H1 (cell line): ENCODE measurements around the gene SLC17A1.

Source experiments
- GABPA ChIP-seq: IDR thresholded peaks from 2 replicates; pipeline ENCODE4 v1.6.1; 2011; ENCODE audit warnings: mild to moderate bottlenecking, low read length, moderate library complexity, borderline replicate concordance; ENCODE audit not compliant: insufficient read depth
- KDM1A ChIP-seq: fragments of 200-600, 300-600 bp; sonication (generic); IDR thresholded peaks from 2 replicates; pipeline ENCODE4 v1.7.1; 2016; ENCODE audit warnings: mild to moderate bottlenecking, low read length, borderline replicate concordance
- POLR2A ChIP-seq, 2 experiments: IDR thresholded peaks; 1 replicate in 1 of 2; 2 replicates in 1 of 2; pipeline ENCODE4 v1.6.1; 2011; ENCODE audit warnings: low read depth in 2 of 2, low read length in 2 of 2, mild to moderate bottlenecking in 2 of 2; ENCODE audit errors: control extremely low read depth in 1 of 2
- POLR2AphosphoS5 ChIP-seq: IDR thresholded peaks from 2 replicates; pipeline ENCODE4 v1.6.1; 2011; ENCODE audit warnings: low read depth, low read length
- RAD21 ChIP-seq, 2 experiments: IDR thresholded peaks in 1 of 2; conservative IDR thresholded peaks in 1 of 2; 2 replicates each; pipeline ENCODE4 v1.6.1; 2011; ENCODE audit warnings: low read depth in 2 of 2, low read length in 2 of 2, improper control_type of control experiment in 1 of 2, inconsistent platforms in 1 of 2, mild to moderate bottlenecking in 1 of 2, moderate library complexity in 1 of 2
- RXRA ChIP-seq: IDR thresholded peaks from 2 replicates; pipeline ENCODE4 v1.6.1; 2011; ENCODE audit warnings: low read depth, mild to moderate bottlenecking, low read length, moderate library complexity; ENCODE audit not compliant: insufficient read depth
- TF ChIP-seq, protein P1 (sequence below), 3 experiments: IDR thresholded peaks; 1 replicate in 2 of 3; 2 replicates in 1 of 3; pipeline versions ENCODE4 v1.5.1 to v1.6.1; 2011; ENCODE audit warnings: low read length in 3 of 3, mild to moderate bottlenecking in 3 of 3, inconsistent platforms in 2 of 3, low read depth in 1 of 3, moderate library complexity in 1 of 3; ENCODE audit not compliant: insufficient read depth in 1 of 3; ENCODE audit errors: control extremely low read depth in 1 of 3

DNA sequence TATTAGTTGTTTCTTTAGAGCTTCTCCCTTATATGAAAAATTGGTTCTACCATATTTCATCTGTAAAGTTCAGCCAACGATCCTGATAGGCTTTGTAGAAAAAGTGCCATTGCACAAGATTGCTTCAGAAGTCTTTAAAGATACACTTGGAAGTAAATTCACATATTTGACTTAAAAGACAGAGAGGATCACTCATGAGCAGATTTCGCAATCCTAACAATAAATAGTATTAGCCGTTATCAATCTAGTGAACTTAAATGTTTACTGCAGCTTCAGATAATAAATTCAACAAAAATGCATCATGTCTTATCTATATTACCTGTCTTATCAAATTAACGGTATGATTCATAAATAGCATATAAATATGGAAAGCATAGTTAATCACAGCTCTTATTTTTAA is 86.0 kb downstream of the SLC17A1 start:
- no peak for TF ChIP-seq KDM1A
- TF ChIP-seq RXRA = no peak
- TF ChIP-seq, protein P1, sequence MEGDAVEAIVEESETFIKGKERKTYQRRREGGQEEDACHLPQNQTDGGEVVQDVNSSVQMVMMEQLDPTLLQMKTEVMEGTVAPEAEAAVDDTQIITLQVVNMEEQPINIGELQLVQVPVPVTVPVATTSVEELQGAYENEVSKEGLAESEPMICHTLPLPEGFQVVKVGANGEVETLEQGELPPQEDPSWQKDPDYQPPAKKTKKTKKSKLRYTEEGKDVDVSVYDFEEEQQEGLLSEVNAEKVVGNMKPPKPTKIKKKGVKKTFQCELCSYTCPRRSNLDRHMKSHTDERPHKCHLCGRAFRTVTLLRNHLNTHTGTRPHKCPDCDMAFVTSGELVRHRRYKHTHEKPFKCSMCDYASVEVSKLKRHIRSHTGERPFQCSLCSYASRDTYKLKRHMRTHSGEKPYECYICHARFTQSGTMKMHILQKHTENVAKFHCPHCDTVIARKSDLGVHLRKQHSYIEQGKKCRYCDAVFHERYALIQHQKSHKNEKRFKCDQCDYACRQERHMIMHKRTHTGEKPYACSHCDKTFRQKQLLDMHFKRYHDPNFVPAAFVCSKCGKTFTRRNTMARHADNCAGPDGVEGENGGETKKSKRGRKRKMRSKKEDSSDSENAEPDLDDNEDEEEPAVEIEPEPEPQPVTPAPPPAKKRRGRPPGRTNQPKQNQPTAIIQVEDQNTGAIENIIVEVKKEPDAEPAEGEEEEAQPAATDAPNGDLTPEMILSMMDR (IDR thresholded peaks at IDR 0.05; ENCODE audit: control extremely low read depth in 1 of 3, insufficient read depth in 1 of 3, low read depth in 1 of 3, low read length in 3 of 3) = no peak
- TF ChIP-seq POLR2AphosphoS5 = no peak
- TF ChIP-seq RAD21 (IDR thresholded peaks at IDR 0.05 in 1 of 2, conservative IDR thresholded peaks at IDR 0.05 in 1 of 2; ENCODE audit: low read depth in 2 of 2, low read length in 2 of 2) = no peak
- no peak for TF ChIP-seq POLR2A (IDR thresholded peaks at IDR 0.05; ENCODE audit: control extremely low read depth in 1 of 2, low read depth in 2 of 2, low read length in 2 of 2)
- TF ChIP-seq GABPA = no peak
